NCI-H1694 treated with DMSO at 0.1 percent for 48 hours (cell line): ENCODE data around the gene RNU6-9.
A peak's percentile ranks its signal among the peaks of the same experiment; 100 is the strongest.
"Not testable (repeated sequence)": the region's sequence is repeated elsewhere in the genome, so short reads cannot be mapped to it uniquely, and the experiment has no call there.

Experiments
- DNase-seq: peaks from one replicate; lab custom pipeline; 2025; lab: John Stamatoyannopoulos, UW

RNU6-9 gene

GRCh38 chr19:892894-893689 is at the start of gene RNU6-9, which contains the start of gene MED16:
Gene RNU6-9 (plus strand): TSS chr19:893484.
Gene MED16 (minus strand): TSS chr19:893187. CDS start chr19:891131, 2,056 bp downstream.
- DNase-seq, result peak; percentile 87

GRCh38 chr19:843836-844545 is 49.3 kb upstream of the RNU6-9 start:
- DNase-seq, result no peak

GRCh38 chr19:844546-844971 is 48.7 kb upstream of the RNU6-9 start:
- no peak for DNase-seq

- DNase-seq, result no peak
These were observed 47.4 kb upstream of the RNU6-9 start for GRCh38 chr19:845707-846521.

GRCh38 chr19:848386-848921 is 44.8 kb upstream of the RNU6-9 start:
- no peak for DNase-seq

GRCh38 chr19:849195-849594 is 44.1 kb upstream of the RNU6-9 start:
- DNase-seq, result not testable (repeated sequence)

- DNase-seq, result no peak
These were observed 42.9 kb upstream of the RNU6-9 start for GRCh38 chr19:850221-850978.

GRCh38 chr19:850979-851335 is 42.3 kb upstream of the RNU6-9 start:
- no peak for DNase-seq

- DNase-seq, result no peak
These were observed 40.9 kb upstream of the RNU6-9 start, which contains the start of gene ELANE for GRCh38 chr19:852136-853013. Gene ELANE (plus strand): TSS chr19:852303. CDS start chr19:852329, 26 bp downstream.

GRCh38 chr19:853014-853585 is 40.2 kb upstream of the RNU6-9 start:
- DNase-seq, result no peak

- DNase-seq, result not testable (repeated sequence)
These were observed 39.6 kb upstream of the RNU6-9 start for GRCh38 chr19:853614-854220.

- no peak for DNase-seq
These were observed 38.7 kb upstream of the RNU6-9 start for GRCh38 chr19:854549-854948.

GRCh38 chr19:855142-855541 is 38.1 kb upstream of the RNU6-9 start:
- no peak for DNase-seq

GRCh38 chr19:855566-856120 is 37.6 kb upstream of the RNU6-9 start:
- no peak for DNase-seq

- DNase-seq, result no peak
These were observed 35.0 kb upstream of the RNU6-9 start for GRCh38 chr19:858284-858683.

GRCh38 chr19:858868-859843 is 34.1 kb upstream of the RNU6-9 start, which contains the start of gene CFD:
Gene CFD (plus strand): TSS chr19:859664. CDS start chr19:859690, 26 bp downstream.
- DNase-seq, result no peak

GRCh38 chr19:861141-861755 is 32.0 kb upstream of the RNU6-9 start:
- no peak for DNase-seq
